HUES6 (cell line): ENCODE measurements around the gene OCLN.
"Not testable (repeated sequence)": the region's sequence is repeated elsewhere in the genome, so short reads cannot be mapped to it uniquely, and the experiment has no call there.

Experiments
- H3K27ac ChIP-seq: 2 replicates; pipeline ENCODE4 v1.7.0; 2013; ENCODE audit warnings: low read depth, mild to moderate bottlenecking, low read length, inconsistent platforms
- H3K27me3 ChIP-seq: 2 replicates; pipeline ENCODE4 v1.6.1; 2013; ENCODE audit warnings: low read length; ENCODE audit not compliant: control insufficient read depth, insufficient read depth
- H3K36me3 ChIP-seq: 2 replicates; pipeline ENCODE4 v1.6.1; 2013; ENCODE audit warnings: low read length; ENCODE audit not compliant: control insufficient read depth, insufficient read depth
- H3K4me1 ChIP-seq: 2 replicates; pipeline ENCODE4 v1.6.1; 2013; ENCODE audit warnings: low read length; ENCODE audit not compliant: control insufficient read depth, insufficient read depth
- H3K4me3 ChIP-seq: 2 replicates; pipeline ENCODE4 v1.5.1; 2013; ENCODE audit warnings: low read depth, low read length
- H3K9ac ChIP-seq: one replicate; pipeline ENCODE4 v1.6.1; 2013; ENCODE audit warnings: mild to moderate bottlenecking, low read length
- H3K9me3 ChIP-seq: 2 replicates; pipeline ENCODE4 v1.6.1; 2013; ENCODE audit warnings: low read depth, low read length; ENCODE audit not compliant: control insufficient read depth, insufficient read depth

OCLN gene

DNA sequence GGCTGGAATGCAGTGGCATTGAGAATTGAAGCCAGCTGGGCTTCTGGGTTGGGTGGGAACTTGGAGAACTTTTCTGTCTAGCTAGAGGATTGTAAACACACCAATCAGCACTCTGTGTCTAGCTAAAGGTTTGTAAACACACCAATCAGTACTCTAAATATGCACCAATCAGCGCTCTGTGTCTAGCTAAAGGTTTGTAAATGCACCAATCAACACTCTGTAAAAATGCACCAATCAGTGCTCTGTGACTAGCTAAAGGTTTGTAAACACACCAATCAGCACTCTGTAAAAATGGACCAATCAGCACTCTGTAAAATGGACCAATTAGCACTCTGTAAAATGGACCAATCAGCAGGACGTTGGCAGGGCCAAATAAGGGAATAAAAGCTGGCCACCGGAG, 26.2 kb upstream of the OCLN start:
- H3K4me3 ChIP-seq, H3K9ac ChIP-seq, H3K27ac ChIP-seq, H3K9me3 ChIP-seq, H3K4me1 ChIP-seq, H3K36me3 ChIP-seq, H3K27me3 ChIP-seq: not testable (repeated sequence)

- Histone ChIP-seq H3K36me3 (no peaks in the 10 kb centered on the region), H3K27me3 (no peaks in the 10 kb centered on the region), H3K27ac (no peak overlapping the region), H3K9ac (no peak overlapping the region), H3K9me3 (no peaks in the 10 kb centered on the region), H3K4me1 (no peaks in the 10 kb centered on the region), H3K4me3 (no peak overlapping the region)
Measured at GRCh38 chr5:69467442-69468225, 25.0 kb upstream of the OCLN start.

GRCh38 chr5:69468631-69469030, 24.0 kb upstream of the OCLN start:
- no peak overlapping the region for H3K4me3 ChIP-seq
- H3K9ac ChIP-seq = no peak overlapping the region
- no peaks in the 10 kb centered on the region for H3K4me1 ChIP-seq
- H3K9me3 ChIP-seq = no peaks in the 10 kb centered on the region
- H3K27me3 ChIP-seq = no peaks in the 10 kb centered on the region
- no peaks in the 10 kb centered on the region for H3K36me3 ChIP-seq
- H3K27ac ChIP-seq = no peak overlapping the region

DNA sequence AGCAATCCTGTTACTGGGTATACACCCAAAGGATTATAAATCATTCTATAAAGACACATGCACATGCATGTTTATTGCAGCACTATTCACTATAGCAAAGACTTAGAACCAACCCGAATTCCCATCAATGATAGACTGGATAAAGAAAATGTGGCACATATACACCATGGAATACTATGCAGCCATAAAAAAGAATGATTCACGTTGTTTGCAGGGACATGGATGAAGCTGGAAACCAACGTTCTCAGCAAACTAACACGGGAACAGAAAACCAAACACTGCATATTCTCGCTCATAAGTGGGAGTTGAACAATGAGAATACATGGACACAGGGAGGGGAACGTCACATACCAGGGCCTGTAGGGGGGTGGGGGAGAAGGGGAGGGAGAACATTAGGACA, 21.1 kb upstream of the OCLN start:
- H3K36me3 ChIP-seq, H3K4me1 ChIP-seq, H3K4me3 ChIP-seq, H3K9me3 ChIP-seq, H3K9ac ChIP-seq, H3K27ac ChIP-seq, H3K27me3 ChIP-seq: not testable (repeated sequence)

DNA sequence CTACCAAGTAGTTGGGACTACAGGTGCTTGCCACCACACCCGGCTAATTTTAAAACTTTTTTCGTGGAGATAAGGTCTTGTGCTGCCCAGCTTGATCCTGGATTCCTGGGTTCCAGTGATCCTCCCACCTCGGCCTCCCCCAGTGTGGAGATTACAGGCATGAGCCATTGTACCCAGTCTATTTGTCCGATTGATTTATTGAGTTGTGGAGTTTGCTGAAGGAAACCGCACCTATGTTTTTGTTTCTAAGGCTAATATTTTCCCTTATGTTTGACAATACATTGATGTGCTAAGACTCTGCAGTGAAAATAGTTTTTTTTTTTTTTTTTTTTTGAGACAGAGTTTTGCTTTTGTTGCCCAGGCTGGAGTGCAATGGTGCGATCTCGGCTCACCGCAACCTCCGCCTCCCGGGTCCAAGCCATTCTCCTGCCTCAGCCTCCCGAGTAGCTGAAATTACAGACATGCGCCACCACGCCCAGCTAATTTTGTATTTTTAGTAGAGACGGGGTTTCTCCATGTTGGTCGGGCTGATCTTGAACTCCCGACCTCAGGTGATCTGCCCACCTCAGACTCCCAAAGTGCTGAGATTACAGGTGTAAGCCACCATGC, 20.0 kb upstream of the OCLN start:
- not testable (repeated sequence) for H3K36me3 ChIP-seq, H3K4me3 ChIP-seq, H3K9ac ChIP-seq, H3K9me3 ChIP-seq, H3K4me1 ChIP-seq, H3K27me3 ChIP-seq, H3K27ac ChIP-seq

- Histone ChIP-seq H3K4me3 (no peak overlapping the region), H3K9me3 (no peaks in the 10 kb centered on the region), H3K27me3 (no peaks in the 10 kb centered on the region), H3K27ac (no peak overlapping the region), H3K36me3 (no peaks in the 10 kb centered on the region), H3K4me1 (no peaks in the 10 kb centered on the region), H3K9ac (no peak overlapping the region)
Measured at GRCh38 chr5:69477170-69477569, 15.4 kb upstream of the OCLN start.

GRCh38 chr5:69478296-69478695, 14.3 kb upstream of the OCLN start:
- H3K9ac ChIP-seq = not testable (repeated sequence)

GRCh38 chr5:69484891-69485290, 7.7 kb upstream of the OCLN start:
- Histone ChIP-seq H3K27me3 (no peaks in the 10 kb centered on the region), H3K27ac (no peak overlapping the region), H3K4me1 (peaks cover 9% of the 10 kb centered on the region), H3K9ac (no peak overlapping the region), H3K36me3 (no peaks in the 10 kb centered on the region), H3K9me3 (no peaks in the 10 kb centered on the region), H3K4me3 (no peak overlapping the region)

More at GRCh38 chr5:69478296-69478695, 14.3 kb upstream of the OCLN start:
- H3K4me3 ChIP-seq, H3K9me3 ChIP-seq, H3K4me1 ChIP-seq, H3K27ac ChIP-seq, H3K36me3 ChIP-seq, H3K27me3 ChIP-seq: not testable (repeated sequence)

DNA sequence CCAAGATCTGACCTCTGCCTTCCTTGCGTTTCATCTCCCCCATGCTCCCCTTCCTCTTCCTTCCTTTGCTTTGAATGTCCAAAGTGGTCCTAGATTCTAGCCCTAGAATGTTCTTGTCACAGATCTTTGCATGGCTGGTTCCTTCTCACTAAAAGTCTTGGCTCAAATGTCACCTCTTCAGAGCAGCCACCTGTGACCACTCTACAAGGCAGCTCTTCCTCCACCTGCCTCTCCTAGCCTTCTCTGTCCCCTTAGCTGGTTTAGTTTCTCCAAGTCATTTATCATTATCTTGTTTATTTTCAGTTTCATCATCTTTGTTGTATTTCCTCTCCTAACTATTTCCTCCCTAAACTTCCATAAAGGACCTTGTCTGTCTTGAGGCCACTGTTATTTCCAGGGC, 7.1 kb upstream of the OCLN start:
- no peak overlapping the region for H3K9ac ChIP-seq
- H3K4me3 ChIP-seq = no peak overlapping the region
- H3K36me3 ChIP-seq = no peaks in the 10 kb centered on the region
- H3K4me1 ChIP-seq = peaks cover 9% of the 10 kb centered on the region
- H3K27me3 ChIP-seq = no peaks in the 10 kb centered on the region; the same call in 1 of the 2 replicates
- no peak overlapping the region for H3K27ac ChIP-seq
- no peaks in the 10 kb centered on the region for H3K9me3 ChIP-seq

- no peaks in the 10 kb centered on the region for H3K9me3 ChIP-seq
- peaks cover 13% of the 10 kb centered on the region for H3K4me1 ChIP-seq
- no peak overlapping the region for H3K9ac ChIP-seq
- no peaks in the 10 kb centered on the region for H3K36me3 ChIP-seq
- H3K4me3 ChIP-seq = no peak overlapping the region
- H3K27ac ChIP-seq = no peak overlapping the region
- H3K27me3 ChIP-seq = peaks cover 32% of the 10 kb centered on the region; the same call in 1 of the 2 replicates
Measured at GRCh38 chr5:69489246-69489645, 3.3 kb upstream of the OCLN start.

DNA sequence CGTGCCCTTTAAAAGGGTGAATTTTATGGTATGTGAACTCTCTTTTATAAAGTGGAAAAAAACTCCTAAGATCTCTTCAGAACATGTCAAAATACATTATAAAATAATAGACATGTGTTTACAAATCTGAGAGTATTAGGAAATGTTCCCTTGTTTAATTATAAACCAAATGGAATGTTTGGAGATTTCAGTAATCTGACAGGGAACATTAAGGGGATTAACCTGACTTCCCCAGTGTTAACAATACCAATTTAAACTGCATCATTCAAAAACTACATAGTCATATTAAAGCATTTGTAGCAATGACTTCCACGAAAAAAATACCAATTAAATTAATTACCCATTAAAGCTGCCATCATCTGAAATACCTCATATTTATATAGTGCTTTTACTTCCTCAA, 1.6 kb upstream of the OCLN start:
- Histone ChIP-seq H3K9ac (no peak overlapping the region), H3K27ac (no peak overlapping the region), H3K27me3 (peaks cover 33% of the 10 kb centered on the region; the same call in 1 of the 2 replicates), H3K9me3 (no peaks in the 10 kb centered on the region), H3K36me3 (no peaks in the 10 kb centered on the region), H3K4me3 (no peak overlapping the region), H3K4me1 (peaks cover 20% of the 10 kb centered on the region)
